CD4-positive, alpha-beta T cell treated with Interferon alpha-2 for 1 hour (primary cell): Measurements from ENCODE around the gene SLC39A11.
"Not testable (repeated sequence)": the region's sequence is repeated elsewhere in the genome, so short reads cannot be mapped to it uniquely, and the experiment has no call there.

Experiments used
- DNase-seq, 2 donors: peaks; one replicate each; pipeline ENCODE4 v3.0.0-alpha.2; 2020 to 2022

SLC39A11 gene

DNA sequence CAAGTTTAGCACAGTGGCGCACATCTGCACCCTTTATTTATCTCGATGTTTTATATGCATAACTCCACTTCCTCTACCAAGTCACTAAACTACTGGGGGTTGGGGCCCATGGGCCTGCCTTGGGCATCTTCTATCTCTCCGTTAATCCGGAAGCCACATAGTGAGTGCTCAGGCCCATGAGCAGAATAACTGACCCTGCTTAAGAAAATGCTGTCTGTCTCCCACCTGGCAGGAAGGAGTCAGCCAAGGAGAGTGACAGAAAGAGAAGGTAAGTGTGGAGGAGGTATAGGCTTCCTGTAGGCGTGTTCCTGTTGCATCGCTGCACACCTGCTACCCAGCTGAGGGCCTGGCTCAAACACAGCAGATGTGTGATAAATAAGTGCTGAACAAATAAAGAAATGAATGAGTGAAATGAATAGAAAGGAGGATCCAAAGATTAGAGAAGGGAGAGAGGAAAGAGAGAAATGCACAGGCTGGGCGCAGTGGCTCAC is 320.1 kb downstream of the SLC39A11 start:
- no peak for DNase-seq

DNA sequence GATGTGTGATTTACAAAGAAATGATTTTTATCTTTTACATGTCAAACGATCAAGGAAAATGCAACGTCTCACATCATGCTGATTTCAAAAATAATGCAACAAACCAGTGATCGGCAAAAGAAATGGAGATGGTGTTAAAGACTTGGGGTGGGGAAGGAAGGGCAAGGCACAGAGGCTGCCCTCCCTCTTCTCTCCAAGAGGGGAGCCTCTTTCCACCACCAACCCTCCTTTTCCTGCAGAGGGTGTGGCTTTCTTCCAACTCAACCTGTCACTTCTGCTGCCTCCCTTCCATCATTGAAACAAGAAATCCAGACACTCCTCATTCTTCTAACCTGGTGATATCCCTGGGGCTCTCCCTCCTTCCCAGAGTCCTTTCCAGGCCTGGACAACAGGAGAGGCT is 320.8 kb downstream of the SLC39A11 start:
- no peak for DNase-seq

GRCh38 chr17:72766761-72767356 is 325.6 kb downstream of the SLC39A11 start:
- DNase-seq = no peak

DNA sequence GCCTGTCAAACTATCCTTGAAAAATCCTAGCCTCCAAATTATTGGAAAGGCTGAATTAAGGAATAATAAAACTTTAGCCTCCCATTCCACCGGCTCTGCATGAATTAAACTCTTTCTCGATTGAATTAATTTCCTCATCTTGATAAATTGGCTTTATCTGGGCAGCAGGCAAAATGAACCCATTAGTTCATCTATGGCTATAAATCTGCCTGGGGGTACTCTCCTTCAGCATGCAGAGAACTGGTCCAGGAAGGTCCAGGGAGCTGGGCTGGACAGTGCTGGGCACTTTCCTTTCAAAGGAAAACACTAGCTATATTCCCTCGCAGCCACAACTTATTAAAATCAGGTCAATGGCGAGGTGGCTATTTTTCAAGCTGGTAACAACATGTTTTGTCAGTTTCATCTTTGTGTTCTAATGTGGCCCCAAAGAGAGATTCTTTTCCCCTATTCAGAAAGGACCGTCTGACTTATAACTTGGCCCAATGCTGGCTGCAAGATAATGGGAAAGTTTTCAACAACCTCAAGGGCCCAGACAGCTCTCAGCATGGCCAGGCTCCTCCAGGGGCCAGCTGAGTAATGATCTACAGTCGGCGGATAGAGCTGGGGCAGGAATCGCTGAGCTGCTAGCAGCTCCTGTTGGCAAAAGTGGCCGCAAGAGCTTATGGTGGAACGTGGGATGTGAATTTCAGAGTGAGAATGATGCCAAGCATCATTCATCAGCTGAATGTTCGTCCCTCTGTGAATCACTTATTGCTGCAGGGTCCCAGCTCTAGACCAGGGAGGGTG is 326.9 kb downstream of the SLC39A11 start:
- no peak for DNase-seq

GRCh38 chr17:72764632-72765041 is 327.9 kb downstream of the SLC39A11 start:
- DNase-seq = no peak

- DNase-seq = no peak
Observed at GRCh38 chr17:72763981-72764380, 328.5 kb downstream of the SLC39A11 start.

- DNase-seq = not testable (repeated sequence)
Observed at GRCh38 chr17:72761893-72762575, 330.5 kb downstream of the SLC39A11 start.

DNA sequence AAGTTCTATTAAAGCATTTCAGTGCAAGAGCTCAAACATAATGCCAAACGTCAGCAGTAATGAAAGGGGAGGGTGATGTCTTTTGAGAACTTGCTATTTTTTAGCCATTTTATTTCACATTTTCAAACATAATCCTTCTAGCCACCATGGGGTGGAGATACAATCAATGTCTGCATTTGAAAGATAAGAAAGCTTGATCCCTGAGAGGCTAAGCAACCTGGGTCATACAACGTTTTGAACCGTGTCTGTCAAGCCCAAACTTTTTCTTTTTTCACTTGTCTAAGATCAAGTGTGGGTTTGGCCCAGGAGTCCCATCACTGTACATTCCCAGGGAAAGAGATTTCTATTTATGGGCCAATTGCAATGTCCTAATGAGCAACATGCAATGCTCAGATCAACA is 331.1 kb downstream of the SLC39A11 start:
- no peak for DNase-seq

- DNase-seq = no peak
Observed at GRCh38 chr17:72760368-72760767, 332.1 kb downstream of the SLC39A11 start.

DNA sequence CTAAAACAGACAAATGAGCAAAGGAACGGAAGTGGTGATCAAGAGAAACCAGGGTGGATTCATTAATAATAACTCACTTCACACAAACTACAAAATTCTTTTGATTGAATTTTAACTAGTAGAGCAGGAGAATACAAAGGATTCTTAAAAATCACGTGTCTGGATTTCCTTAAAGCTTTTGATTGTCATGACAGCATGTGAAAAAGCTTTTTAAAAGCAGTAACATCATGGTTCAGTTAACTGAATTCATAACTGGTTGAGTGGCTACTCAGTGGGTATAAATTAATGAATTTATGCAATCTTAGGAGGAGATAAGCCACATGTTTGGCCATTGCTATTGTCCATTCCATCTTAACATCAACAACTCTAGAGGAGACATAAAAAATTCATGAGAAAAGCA is 333.2 kb downstream of the SLC39A11 start:
- no peak for DNase-seq

DNA sequence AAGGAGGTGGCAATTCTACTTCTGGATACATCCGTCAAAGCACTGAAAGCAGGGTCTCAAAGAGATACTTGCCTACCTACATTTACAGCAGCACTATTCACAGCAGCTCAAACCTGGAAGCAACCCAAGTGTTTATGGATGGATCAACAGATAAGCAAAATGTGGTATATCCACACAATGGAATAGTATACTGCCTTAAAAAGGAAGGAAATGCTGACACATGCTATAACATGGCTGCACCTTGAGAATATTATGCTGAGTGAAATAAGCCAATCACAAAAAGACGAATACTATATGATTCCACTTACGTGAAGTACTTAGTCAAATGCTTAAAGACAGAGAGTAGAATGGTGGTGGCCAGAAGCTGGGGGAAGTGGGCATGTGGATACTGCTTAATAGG is 336.2 kb downstream of the SLC39A11 start:
- no peak for DNase-seq

- DNase-seq = no peak
Observed at GRCh38 chr17:72754513-72754912, 338.0 kb downstream of the SLC39A11 start.

DNA sequence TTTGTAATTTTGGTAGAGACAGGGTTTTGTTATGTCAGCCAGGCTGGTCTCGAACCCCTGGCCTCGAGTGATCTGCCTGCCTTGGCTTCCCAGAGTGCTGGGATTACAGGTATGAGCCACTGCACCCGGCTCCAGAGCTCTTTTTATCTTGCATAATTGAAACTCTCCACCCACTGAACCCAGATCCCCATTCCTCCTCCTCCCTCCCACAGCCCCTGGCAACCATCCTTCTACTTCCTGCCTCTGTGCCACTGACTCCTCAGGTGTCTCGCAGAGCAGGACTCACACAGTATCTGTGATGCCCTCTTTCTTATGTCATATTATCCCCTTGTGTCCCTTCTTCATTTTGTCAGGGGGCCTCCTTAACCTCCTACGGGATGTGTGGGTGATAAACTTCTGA is 340.7 kb downstream of the SLC39A11 start:
- no peak for DNase-seq

DNA sequence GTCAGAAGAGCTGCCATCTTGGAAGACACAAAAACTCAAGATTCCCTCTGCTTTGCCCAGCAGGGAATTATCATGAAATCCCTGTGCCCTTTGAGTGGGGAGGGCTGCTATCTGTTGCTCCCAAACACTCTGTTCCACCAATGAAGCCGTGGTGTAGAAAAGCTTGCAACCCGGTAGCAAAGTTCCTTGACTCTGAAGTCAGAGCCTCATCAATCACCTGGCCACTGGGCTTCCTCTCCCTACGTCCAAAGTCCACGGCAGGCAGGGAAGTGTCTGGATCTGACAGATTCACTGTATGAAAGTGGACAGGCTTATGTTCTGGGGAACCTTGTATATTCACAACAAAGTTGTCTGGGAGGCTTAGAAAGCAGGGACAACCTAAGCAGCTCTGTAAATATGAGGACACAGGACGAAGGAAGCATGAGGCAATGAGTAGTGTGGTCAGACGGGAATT is 343.3 kb downstream of the SLC39A11 start:
- no peak for DNase-seq

GRCh38 chr17:72747501-72747900 is 345.0 kb downstream of the SLC39A11 start:
- no peak for DNase-seq

DNA sequence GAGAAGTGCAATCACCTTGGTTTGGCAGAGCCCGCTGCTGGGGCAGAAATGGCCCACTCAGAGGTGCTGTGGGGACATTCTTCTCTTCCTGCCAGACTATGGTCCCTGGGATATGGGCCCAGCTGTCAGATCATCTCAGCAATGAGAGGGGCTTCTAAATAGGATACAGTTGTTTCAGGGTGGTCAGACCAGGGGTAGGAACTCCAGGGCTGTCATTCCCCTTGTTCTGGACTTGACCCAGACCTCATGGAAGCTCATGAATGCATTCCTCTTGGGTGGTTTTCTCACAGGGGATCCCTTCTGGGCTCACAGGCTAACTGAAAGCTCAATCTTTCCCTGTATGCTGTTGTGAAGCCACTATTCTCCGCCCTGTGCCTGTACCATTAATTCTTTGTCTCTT is 347.2 kb downstream of the SLC39A11 start:
- DNase-seq = no peak

DNA sequence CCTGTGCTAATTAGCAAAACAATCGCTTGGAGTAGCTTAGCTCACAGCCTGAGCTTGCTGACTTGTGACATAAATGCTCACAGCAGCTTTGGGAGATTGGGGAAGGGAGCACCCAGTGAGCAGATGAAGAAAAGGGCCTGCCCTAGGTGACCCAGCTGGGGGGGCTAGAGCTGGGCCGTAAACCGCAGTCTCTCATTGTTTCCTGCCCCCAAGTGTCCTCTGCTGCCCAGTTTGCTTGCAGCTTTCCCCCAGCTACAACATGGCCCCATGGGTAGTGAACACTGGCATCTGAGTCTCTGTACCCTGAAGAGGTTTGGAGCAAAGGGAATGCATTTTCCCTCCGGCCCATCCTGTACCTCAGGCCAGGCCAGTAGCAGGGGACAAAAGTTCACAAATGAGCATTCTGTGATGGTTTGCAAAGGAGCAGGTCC is 349.4 kb downstream of the SLC39A11 start:
- DNase-seq = no peak

GRCh38 chr17:72737151-72737690 is 355.3 kb downstream of the SLC39A11 start:
- DNase-seq = no peak

GRCh38 chr17:72735592-72735991 is 356.9 kb downstream of the SLC39A11 start:
- no peak for DNase-seq

DNA sequence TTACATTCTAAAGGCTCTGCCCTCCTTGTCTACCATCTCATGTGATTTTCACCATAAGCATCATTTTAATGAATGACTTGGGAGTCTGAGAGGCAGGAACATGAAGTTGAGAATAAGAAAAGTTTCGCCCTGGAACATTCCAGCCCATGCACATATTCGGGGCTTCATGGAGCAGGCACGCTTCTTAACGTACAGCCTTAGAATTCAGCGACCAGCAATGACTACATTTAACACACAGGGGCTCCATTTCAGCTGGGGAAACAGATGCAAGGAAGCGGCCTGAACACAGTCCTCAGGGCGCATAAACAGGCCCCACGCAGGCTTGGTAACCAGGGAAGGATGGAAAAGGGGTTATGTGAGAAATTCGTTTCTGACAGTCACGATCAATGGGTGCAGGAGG is 357.4 kb downstream of the SLC39A11 start:
- DNase-seq = no peak

GRCh38 chr17:72734613-72735012 is 357.9 kb downstream of the SLC39A11 start:
- no peak for DNase-seq

DNA sequence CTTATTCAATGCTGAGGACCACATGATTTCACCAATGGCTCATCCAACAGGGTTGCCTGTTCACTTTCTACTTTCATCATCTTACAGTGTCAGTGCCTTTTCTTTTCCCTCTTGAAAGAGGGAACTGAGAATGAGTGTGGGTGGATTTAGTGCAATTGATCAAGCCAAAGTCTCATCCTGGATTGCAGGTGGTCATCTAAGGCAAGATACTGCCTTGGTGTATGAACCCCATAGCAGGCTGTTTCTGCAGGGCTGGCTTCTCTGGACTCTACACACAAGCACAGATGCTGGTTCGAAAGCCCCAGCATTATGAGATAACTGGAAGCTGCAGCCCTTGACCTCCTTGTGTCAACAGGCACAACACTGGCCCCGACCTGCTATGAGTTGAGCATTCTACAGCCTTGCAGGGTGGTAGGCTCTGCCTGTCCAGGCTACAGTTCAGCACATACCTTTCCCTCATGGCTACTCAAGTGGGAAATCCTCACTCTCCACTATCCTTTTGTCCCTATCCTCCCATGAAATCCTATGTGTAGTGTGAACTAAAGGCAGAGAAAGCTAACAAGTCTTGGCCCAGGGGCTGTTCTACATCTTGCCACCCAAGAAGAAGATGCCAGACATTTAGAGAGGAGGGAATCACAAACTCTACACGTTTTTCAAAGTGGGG is 358.7 kb downstream of the SLC39A11 start:
- no peak for DNase-seq
